ENCODE data around the gene OR12D3. TPM values are rescaled to one million over a fixed set of nuclear protein-coding genes. Genes with fewer than 3 reads are reported as not detected.

Gene OR12D3
- total RNA-seq, 1 donor from 2014 or later: not detected

- Mint-ChIP-seq H3K9me3 (ENCODE audit: low read depth) (no peaks in the 10 kb centered on the region), H3K27me3 (no peaks in the 10 kb centered on the region), H3K27ac (no peak overlapping the region), H3K4me3 (ENCODE audit: low read depth) (no peak overlapping the region), H3K4me1 (ENCODE audit: low read depth) (no peaks in the 10 kb centered on the region), H3K36me3 (ENCODE audit: insufficient read depth) (no peaks in the 10 kb centered on the region)
- DNase-seq (ENCODE audit: low spot score, unreplicated experiment): no peak
- TF ChIP-seq CTCF (IDR thresholded peaks at IDR 0.05; ENCODE audit: unreplicated experiment): no peak
Measured at GRCh38 chr6:29332676-29333075, 42.4 kb downstream of the OR12D3 start.

- Mint-ChIP-seq H3K36me3 (ENCODE audit: insufficient read depth) (no peaks in the 10 kb centered on the region), H3K27me3 (no peaks in the 10 kb centered on the region), H3K4me1 (ENCODE audit: low read depth) (no peaks in the 10 kb centered on the region), H3K27ac (no peak overlapping the region), H3K4me3 (ENCODE audit: low read depth) (no peak overlapping the region), H3K9me3 (ENCODE audit: low read depth) (no peaks in the 10 kb centered on the region)
- no peak for TF ChIP-seq CTCF (IDR thresholded peaks at IDR 0.05; ENCODE audit: unreplicated experiment)
- DNase-seq (ENCODE audit: low spot score, unreplicated experiment): no peak
Measured at GRCh38 chr6:29325777-29326176, 49.3 kb downstream of the OR12D3 start.

Other genes with a start within 250 kb of the OR12D3 start
- not detected in 2 replicates for gene OR2J2, start 204.4 kb downstream of the OR12D3 start, total RNA-seq
- not detected in 2 replicates for gene OR14J1, start 73.6 kb downstream of the OR12D3 start, total RNA-seq
- gene OR5V1, start 6.4 kb downstream of the OR12D3 start, total RNA-seq: not detected in 2 replicates
- not detected in 2 replicates for gene OR12D2, start 20.3 kb upstream of the OR12D3 start, total RNA-seq
- gene OR12D1, start 39.6 kb upstream of the OR12D3 start, total RNA-seq: not detected in 2 replicates
- gene OR10C1, start 64.0 kb upstream of the OR12D3 start, total RNA-seq: not detected in 2 replicates
- gene OR11A1, start 81.8 kb upstream of the OR12D3 start, total RNA-seq: not detected in 2 replicates
- not detected in 2 replicates for gene OR2H1, start 81.9 kb upstream of the OR12D3 start, total RNA-seq
- gene MAS1L, start 112.7 kb upstream of the OR12D3 start, total RNA-seq: not detected in 2 replicates
- gene UBD, start 184.4 kb upstream of the OR12D3 start, total RNA-seq: 1.9 and 2.6 TPM in 2 replicates
- gene OR2H2, start 209.8 kb upstream of the OR12D3 start, total RNA-seq: not detected in 2 replicates